Activated naive CD4-positive, alpha-beta T cell treated with anti-CD3 and anti-CD28 coated beads for 36 hours (primary cell): ENCODE measurements around the gene CHST7. TPM values are rescaled to one million over a fixed set of nuclear protein-coding genes. Genes with fewer than 3 reads are reported as not detected.

ENCODE experiments used
- CTCF ChIA-PET: fragments of 350-600 bp; sonication (Branson Sonifier 250); formaldehyde crosslinking; loops from one replicate; lab custom pipeline; 2021; ENCODE audit warnings: antibody characterized with exemption; lab: Charles Lee
- DNase-seq: peaks from one replicate; pipeline ENCODE4 v3.0.0-alpha.2; 2020
- H3K27ac Mint-ChIP-seq: one replicate; pipeline ENCODE4 v1.8.0; 2021; ENCODE audit warnings: mild to moderate bottlenecking, mixed read lengths
- H3K27me3 Mint-ChIP-seq: one replicate; pipeline ENCODE4 v1.8.0; 2021; ENCODE audit warnings: low read depth, mixed read lengths
- H3K36me3 Mint-ChIP-seq: one replicate; pipeline ENCODE4 v1.8.0; 2021; ENCODE audit warnings: low read depth, mixed read lengths
- H3K4me1 Mint-ChIP-seq: one replicate; pipeline ENCODE4 v1.8.0; 2021; ENCODE audit warnings: low read depth, mixed read lengths
- H3K4me3 Mint-ChIP-seq: one replicate; pipeline ENCODE4 v1.8.0; 2021; ENCODE audit warnings: mild to moderate bottlenecking, moderate library complexity, mixed read lengths
- H3K9me3 Mint-ChIP-seq: one replicate; pipeline ENCODE4 v1.8.0; 2021; ENCODE audit warnings: mixed read lengths
- intact Hi-C: fragments of 100-400 bp; cut with micrococcal nuclease; formaldehyde crosslinking; loops from one replicate; pipeline ENCODE4 v1.15.1; 2023
- total RNA-seq, 2 experiments: library from RNA; stranded (reverse); gene quantifications; one replicate each; pipeline ENCODE4 v1.2.3, GENCODE V29; 2021

CHST7 gene
- total RNA-seq, 2 experiments from 2014 or later = 0.79 to 0.99 TPM

DNA sequence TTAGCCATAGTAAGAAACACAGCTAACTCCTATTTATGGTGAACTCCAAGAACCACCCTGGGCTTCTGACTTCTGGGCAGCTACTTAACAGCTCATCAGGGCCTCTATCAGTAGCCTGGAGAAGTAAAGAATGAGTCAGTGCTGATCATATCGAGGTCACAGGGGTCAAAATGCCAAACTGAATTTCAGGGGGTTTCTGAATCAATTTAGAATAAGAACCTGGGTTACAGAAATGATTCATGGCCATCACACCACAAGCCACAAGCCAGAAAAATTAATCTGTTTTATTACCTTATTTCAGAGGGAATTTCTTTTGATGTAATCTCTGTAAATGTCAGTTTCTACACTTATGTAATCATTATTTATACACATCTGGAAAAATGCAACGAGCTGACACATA is 64.4 kb downstream of the CHST7 start:
- Mint-ChIP-seq H3K4me3 (no peak overlapping the region), H3K9me3 (no peaks in the 10 kb centered on the region), H3K36me3 (peaks cover 7% of the 10 kb centered on the region), H3K27ac (no peak overlapping the region), H3K27me3 (no peaks in the 10 kb centered on the region), H3K4me1 (peaks cover 22% of the 10 kb centered on the region)
- CTCF ChIA-PET = no interaction called here
- DNase-seq = peak; percentile 17
- intact Hi-C loops = no loop called here

DNA sequence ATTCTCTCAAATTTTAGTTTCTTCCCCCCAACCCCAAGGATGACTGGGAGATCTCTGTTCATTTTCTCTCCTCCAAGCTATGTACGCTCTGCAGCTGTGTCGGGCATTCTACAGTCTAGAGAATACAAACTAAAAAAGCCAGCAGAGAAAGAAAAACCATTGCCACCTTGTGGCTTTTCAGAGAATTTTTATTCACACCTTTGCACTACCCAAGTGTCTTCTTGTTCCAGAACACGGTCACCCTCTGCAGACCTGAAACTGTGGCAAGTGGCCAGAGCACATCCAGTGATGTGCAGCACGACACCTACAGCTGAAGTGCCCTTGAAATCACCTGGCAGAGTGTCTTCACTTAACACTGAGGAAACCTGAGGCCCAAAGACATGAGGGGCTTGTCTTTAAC is 68.6 kb downstream of the CHST7 start:
- peaks cover 9% of the 10 kb centered on the region for H3K4me1 Mint-ChIP-seq
- intact Hi-C loops = loop anchor here (1.0 to 5.0 kb wide), 4 partner anchors 44 to 260 kb away; no protein-coding TSS in a partner anchor
- CTCF ChIA-PET = interaction anchor here (0.6 to 1.1 kb wide), 4 partner anchors 9 to 69 kb away, joined by 3 read pairs; no protein-coding TSS in a partner anchor
- peaks cover 10% of the 10 kb centered on the region for H3K36me3 Mint-ChIP-seq
- no peaks in the 10 kb centered on the region for H3K27me3 Mint-ChIP-seq
- H3K4me3 Mint-ChIP-seq = no peak overlapping the region
- peak; percentile 6 for DNase-seq
- H3K9me3 Mint-ChIP-seq = no peaks in the 10 kb centered on the region
- H3K27ac Mint-ChIP-seq = no peak overlapping the region

DNA sequence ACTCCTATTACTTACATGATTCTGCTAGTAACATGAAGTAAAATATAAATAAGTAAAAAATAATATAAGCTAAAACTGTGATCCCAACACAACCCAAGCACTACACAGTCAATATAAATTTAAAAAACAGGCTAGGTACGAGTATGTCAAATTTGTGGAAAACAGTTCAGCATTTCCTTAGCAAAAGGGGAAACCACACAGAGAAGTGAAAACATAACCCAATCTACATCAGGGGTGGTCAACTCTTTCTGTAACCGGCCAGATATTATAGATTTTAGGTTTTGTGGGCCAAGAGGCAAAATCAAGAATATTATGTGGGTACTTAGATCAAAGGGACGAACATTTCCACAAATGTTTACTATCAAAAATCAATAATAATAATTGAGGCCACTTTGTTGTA is 70.1 kb downstream of the CHST7 start:
- DNase-seq = no peak
- CTCF ChIA-PET = no interaction called here
- no peaks in the 10 kb centered on the region for H3K9me3 Mint-ChIP-seq
- H3K4me3 Mint-ChIP-seq = no peak overlapping the region
- no peaks in the 10 kb centered on the region for H3K27me3 Mint-ChIP-seq
- peaks cover 1% of the 10 kb centered on the region for H3K4me1 Mint-ChIP-seq
- peaks cover 10% of the 10 kb centered on the region for H3K36me3 Mint-ChIP-seq
- no peak overlapping the region for H3K27ac Mint-ChIP-seq
- intact Hi-C loops = loop anchor here (5.0 kb wide), 2 partner anchors 154 to 261 kb away; no protein-coding TSS in a partner anchor

DNA sequence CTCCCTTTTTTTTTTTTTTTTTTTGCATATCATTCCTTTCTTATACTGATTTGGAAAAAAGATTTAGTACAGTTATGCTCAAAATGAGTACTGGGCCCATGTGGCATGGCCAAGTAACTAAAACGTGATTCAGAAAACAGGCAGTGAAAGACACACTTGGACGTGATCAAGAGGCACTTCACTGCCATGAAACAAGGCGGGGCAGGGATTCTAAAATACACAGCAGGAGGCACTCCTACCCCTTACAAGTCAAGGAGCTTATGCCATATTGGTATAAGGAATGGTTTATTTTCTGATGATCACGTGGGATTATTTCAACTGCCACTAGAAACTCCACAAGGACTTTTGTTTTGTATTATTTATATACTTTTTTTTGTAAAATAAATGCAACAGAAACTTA is 72.0 kb downstream of the CHST7 start:
- intact Hi-C loops = no loop called here
- CTCF ChIA-PET = interaction anchor here (0.6 kb wide), 1 partner anchor 443 kb away, joined by 3 read pairs; no protein-coding TSS in a partner anchor
- DNase-seq = no peak

DNA sequence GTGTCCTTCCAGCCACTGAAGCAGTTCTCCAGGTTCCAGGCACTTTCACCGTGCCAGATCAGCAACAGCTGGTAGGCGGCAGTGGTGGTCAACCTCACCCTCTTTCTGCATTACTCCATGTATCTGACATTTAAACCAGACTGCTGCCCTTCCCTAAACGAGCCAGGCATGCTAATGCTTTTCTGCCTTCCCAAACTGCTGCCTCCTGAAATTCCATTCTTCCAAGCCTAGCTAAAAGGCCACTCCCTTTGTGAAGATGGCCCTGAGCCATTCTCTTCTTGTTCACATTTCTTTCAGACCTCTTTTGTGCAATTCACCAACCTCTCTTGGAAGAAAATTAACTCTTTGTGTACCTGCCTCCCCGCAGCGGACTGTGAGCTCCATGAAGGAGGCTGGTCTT is 73.7 kb downstream of the CHST7 start:
- no peaks in the 10 kb centered on the region for H3K9me3 Mint-ChIP-seq
- H3K27me3 Mint-ChIP-seq = no peaks in the 10 kb centered on the region
- intact Hi-C loops = no loop called here
- CTCF ChIA-PET = no interaction called here
- H3K36me3 Mint-ChIP-seq = peaks cover 4% of the 10 kb centered on the region
- no peak overlapping the region for H3K4me3 Mint-ChIP-seq
- H3K4me1 Mint-ChIP-seq = peaks cover 4% of the 10 kb centered on the region
- no peak for DNase-seq
- H3K27ac Mint-ChIP-seq = no peak overlapping the region

More for the DNA sequence above, 72.0 kb downstream of the CHST7 start:
- H3K36me3 Mint-ChIP-seq = peaks cover 10% of the 10 kb centered on the region
- H3K4me1 Mint-ChIP-seq = peaks cover 1% of the 10 kb centered on the region
- H3K4me3 Mint-ChIP-seq = no peak overlapping the region
- H3K27me3 Mint-ChIP-seq = no peaks in the 10 kb centered on the region
- no peak overlapping the region for H3K27ac Mint-ChIP-seq
- no peaks in the 10 kb centered on the region for H3K9me3 Mint-ChIP-seq

Other genes with a start within 250 kb of the CHST7 start
- gene ZNF674, start 28.3 kb upstream of the CHST7 start, total RNA-seq = 1 to 10 TPM in 1 of 2 experiments, under 1 TPM in 1; 0.94 to 1.9 TPM
- gene SLC9A7, start 185.4 kb downstream of the CHST7 start, total RNA-seq = 10 to 100 TPM; 10.1 to 11.1 TPM